IPS DF 6.9 (cell line): Measurements from ENCODE around the gene IDE.

Source experiments
- DNase-seq: peaks from one replicate; pipeline ENCODE4 v3.0.0-alpha.2; 2013; ENCODE audit warnings: low read depth, low spot score
- H3K27ac ChIP-seq: one replicate; pipeline ENCODE4 v1.5.1; 2013; ENCODE audit warnings: low read length, control low read depth
- H3K27me3 ChIP-seq: 2 replicates; pipeline ENCODE4 v1.6.1; 2013; ENCODE audit warnings: mild to moderate bottlenecking, low read length; ENCODE audit not compliant: control insufficient read depth, insufficient read depth
- H3K36me3 ChIP-seq: 2 replicates; pipeline ENCODE4 v1.6.1; 2013; ENCODE audit warnings: low read length; ENCODE audit not compliant: control insufficient read depth, insufficient read depth
- H3K4me1 ChIP-seq: 2 replicates; pipeline ENCODE4 v1.6.1; 2013; ENCODE audit warnings: low read length; ENCODE audit not compliant: control insufficient read depth, insufficient read depth
- H3K4me3 ChIP-seq: 2 replicates; pipeline ENCODE4 v1.5.1; 2013; ENCODE audit warnings: mild to moderate bottlenecking, low read length
- H3K9me3 ChIP-seq: 2 replicates; pipeline ENCODE4 v1.6.1; 2013; ENCODE audit warnings: low read length, inconsistent platforms; ENCODE audit not compliant: control insufficient read depth, insufficient read depth
- WGBS: extraction: QIAGEN DNeasy Blood & Tissue Kit; methylation state at CpG from one replicate; pipeline ENCODE4 v1.1.7; 2013; ENCODE audit warnings: mixed read lengths, missing lambda C conversion rate; ENCODE audit not compliant: insufficient read length, insufficient coverage; 5-methylcytosine and 5-hydroxymethylcytosine counted together

IDE gene

GRCh38 chr10:92493362-92493761, 80.5 kb downstream of the IDE start:
- H3K27ac ChIP-seq: no peak overlapping the region
- WGBS: no CpG with 5 or more reads among the region's 1 CpG
- H3K27me3 ChIP-seq: no peaks in the 10 kb centered on the region
- DNase-seq: no peak
- H3K4me1 ChIP-seq: no peaks in the 10 kb centered on the region
- H3K9me3 ChIP-seq: no peaks in the 10 kb centered on the region
- peaks cover 5% of the 10 kb centered on the region; the same call in 1 of the 2 replicates for H3K36me3 ChIP-seq
- H3K4me3 ChIP-seq: no peak overlapping the region

- WGBS: no CpG with 5 or more reads among the region's 6 CpGs
- Histone ChIP-seq H3K27me3 (no peaks in the 10 kb centered on the region), H3K27ac (no peak overlapping the region), H3K4me1 (no peaks in the 10 kb centered on the region), H3K9me3 (no peaks in the 10 kb centered on the region), H3K4me3 (no peak overlapping the region), H3K36me3 (peaks cover 5% of the 10 kb centered on the region; the same call in 1 of the 2 replicates)
- no peak for DNase-seq
These were observed 81.1 kb downstream of the IDE start for GRCh38 chr10:92492748-92493240.

GRCh38 chr10:92490387-92490786, 83.5 kb downstream of the IDE start:
- DNase-seq: no peak
- no peaks in the 10 kb centered on the region for H3K4me1 ChIP-seq
- no CpG with 5 or more reads among the region's 2 CpGs for WGBS
- H3K4me3 ChIP-seq: no peak overlapping the region
- no peaks in the 10 kb centered on the region for H3K27me3 ChIP-seq
- H3K27ac ChIP-seq: no peak overlapping the region
- H3K36me3 ChIP-seq: peaks cover 5% of the 10 kb centered on the region; the same call in 1 of the 2 replicates
- no peaks in the 10 kb centered on the region for H3K9me3 ChIP-seq

GRCh38 chr10:92486637-92487036, 87.3 kb downstream of the IDE start:
- DNase-seq: no peak
- Histone ChIP-seq H3K27me3 (no peaks in the 10 kb centered on the region), H3K9me3 (no peaks in the 10 kb centered on the region), H3K36me3 (peaks cover 5% of the 10 kb centered on the region; the same call in 1 of the 2 replicates), H3K4me1 (no peaks in the 10 kb centered on the region), H3K27ac (no peak overlapping the region), H3K4me3 (no peak overlapping the region)

- DNase-seq: no peak
- H3K4me3 ChIP-seq: no peak overlapping the region
- H3K27ac ChIP-seq: no peak overlapping the region
- H3K4me1 ChIP-seq: no peaks in the 10 kb centered on the region
- no peaks in the 10 kb centered on the region; the same call in 1 of the 2 replicates for H3K36me3 ChIP-seq
- H3K9me3 ChIP-seq: no peaks in the 10 kb centered on the region
- WGBS: no CpG with 5 or more reads among the region's 4 CpGs
- H3K27me3 ChIP-seq: no peaks in the 10 kb centered on the region
These were observed 90.4 kb downstream of the IDE start for GRCh38 chr10:92483539-92483938.

GRCh38 chr10:92480413-92480812, 93.5 kb downstream of the IDE start:
- no peak overlapping the region for H3K4me3 ChIP-seq
- no peaks in the 10 kb centered on the region for H3K9me3 ChIP-seq
- no peaks in the 10 kb centered on the region; the same call in 1 of the 2 replicates for H3K36me3 ChIP-seq
- H3K4me1 ChIP-seq: no peaks in the 10 kb centered on the region
- H3K27me3 ChIP-seq: no peaks in the 10 kb centered on the region
- no peak overlapping the region for H3K27ac ChIP-seq
- DNase-seq: no peak

GRCh38 chr10:92479547-92479946, 94.3 kb downstream of the IDE start:
- Histone ChIP-seq H3K36me3 (no peaks in the 10 kb centered on the region; the same call in 1 of the 2 replicates), H3K27ac (no peak overlapping the region), H3K9me3 (no peaks in the 10 kb centered on the region), H3K27me3 (no peaks in the 10 kb centered on the region), H3K4me3 (no peak overlapping the region), H3K4me1 (no peaks in the 10 kb centered on the region)
- no CpG with 5 or more reads among the region's 7 CpGs for WGBS
- no peak for DNase-seq

- no peak for DNase-seq
- no CpG with 5 or more reads among the region's 5 CpGs for WGBS
- Histone ChIP-seq H3K27ac (no peak overlapping the region), H3K36me3 (no peaks in the 10 kb centered on the region; the same call in 1 of the 2 replicates), H3K4me3 (no peak overlapping the region), H3K4me1 (no peaks in the 10 kb centered on the region), H3K9me3 (no peaks in the 10 kb centered on the region), H3K27me3 (no peaks in the 10 kb centered on the region)
These were observed 95.4 kb downstream of the IDE start for GRCh38 chr10:92478536-92478935.

GRCh38 chr10:92475357-92475868, 98.5 kb downstream of the IDE start:
- Histone ChIP-seq H3K36me3 (no peaks in the 10 kb centered on the region; the same call in 1 of the 2 replicates), H3K4me3 (no peak overlapping the region), H3K9me3 (no peaks in the 10 kb centered on the region), H3K4me1 (no peaks in the 10 kb centered on the region), H3K27me3 (no peaks in the 10 kb centered on the region), H3K27ac (no peak overlapping the region)
- WGBS: no CpG with 5 or more reads among the region's 1 CpG
- DNase-seq: no peak

- no peak for DNase-seq
- no peaks in the 10 kb centered on the region for H3K4me1 ChIP-seq
- H3K36me3 ChIP-seq: no peaks in the 10 kb centered on the region; the same call in 1 of the 2 replicates
- H3K27ac ChIP-seq: no peak overlapping the region
- H3K4me3 ChIP-seq: no peak overlapping the region
- no CpG with 5 or more reads among the region's 3 CpGs for WGBS
- no peaks in the 10 kb centered on the region for H3K9me3 ChIP-seq
- no peaks in the 10 kb centered on the region for H3K27me3 ChIP-seq
These were observed 103.9 kb downstream of the IDE start for GRCh38 chr10:92470026-92470425.

- H3K27me3 ChIP-seq: no peaks in the 10 kb centered on the region
- H3K36me3 ChIP-seq: no peaks in the 10 kb centered on the region; the same call in 1 of the 2 replicates
- H3K27ac ChIP-seq: no peak overlapping the region
- no peaks in the 10 kb centered on the region for H3K4me1 ChIP-seq
- no peak for DNase-seq
- H3K9me3 ChIP-seq: no peaks in the 10 kb centered on the region
- no peak overlapping the region for H3K4me3 ChIP-seq
- no CpG with 5 or more reads among the region's 5 CpGs for WGBS
These were observed 109.5 kb downstream of the IDE start for GRCh38 chr10:92464364-92464763.
